ENCODE results near the gene CAMSAP3. TPM values are rescaled to one million over a fixed set of nuclear protein-coding genes. Genes with fewer than 3 reads are reported as not detected.

The CAMSAP3 gene
- total RNA-seq, 1 experiment from 2014 or later = 16.6 TPM

GRCh38 chr19:7644550-7644877 lies 48.9 kb downstream of the CAMSAP3 start:
- Histone ChIP-seq H4K20me1 (ENCODE audit: low read length) (no peaks in the 10 kb centered on the region), H3K4me3 (ENCODE audit: low read length) (no peak overlapping the region), H3K9me3 (ENCODE audit: low read length) (no peaks in the 10 kb centered on the region), H3K4me2 (ENCODE audit: low read length) (no peak overlapping the region), H3K4me1 (ENCODE audit: insufficient read depth, low read length) (no peaks in the 10 kb centered on the region), H3K36me3 (ENCODE audit: low read depth, low read length) (peaks cover 7% of the 10 kb centered on the region; the same call in 1 of the 2 replicates), H3K9ac (ENCODE audit: low read length) (no peak overlapping the region), H3K27me3 (ENCODE audit: low read length) (no peaks in the 10 kb centered on the region), H3K79me2 (ENCODE audit: low read length) (peaks cover under 1% of the 10 kb centered on the region; the same call in 1 of the 2 replicates), H2AFZ (ENCODE audit: low read length) (no peak overlapping the region), H3K9me2 (replicated peaks; ENCODE audit: low read length) (no peaks in the 10 kb centered on the region), H3K27ac (ENCODE audit: low read length) (no peak overlapping the region), H3F3A (ENCODE audit: low read length, unreplicated experiment) (no peaks in the 10 kb centered on the region)
- CTCF ChIA-PET = no interaction called here
- POLR2A ChIA-PET (ENCODE audit: unreplicated experiment) = no interaction called here
- DNase-seq (no peak), ATAC-seq (no peak)
- TF ChIP-seq EZH2 (IDR thresholded peaks at IDR 0.05; ENCODE audit: low read length, unreplicated experiment) (no peak), EZH2phosphoT487 (IDR thresholded peaks at IDR 0.05; ENCODE audit: borderline replicate concordance, low read length) (no peak), CTCF (conservative IDR thresholded peaks at IDR 0.05; ENCODE audit: low read depth, low read length) (no peak)
- intact Hi-C loops (cut with micrococcal nuclease) = no loop called here
- no TSS peak for BruUV-seq (replicated peaks)

GRCh38 chr19:7645163-7645562 lies 49.5 kb downstream of the CAMSAP3 start:
- Histone ChIP-seq H3K27me3 (ENCODE audit: low read length) (no peaks in the 10 kb centered on the region), H3F3A (ENCODE audit: low read length, unreplicated experiment) (no peaks in the 10 kb centered on the region), H3K4me2 (ENCODE audit: low read length) (no peak overlapping the region), H2AFZ (ENCODE audit: low read length) (no peak overlapping the region), H3K4me1 (ENCODE audit: insufficient read depth, low read length) (no peaks in the 10 kb centered on the region), H3K36me3 (ENCODE audit: low read depth, low read length) (peaks cover 7% of the 10 kb centered on the region; the same call in 1 of the 2 replicates), H4K20me1 (ENCODE audit: low read length) (no peaks in the 10 kb centered on the region), H3K9me2 (replicated peaks; ENCODE audit: low read length) (no peaks in the 10 kb centered on the region), H3K79me2 (ENCODE audit: low read length) (no peaks in the 10 kb centered on the region), H3K9ac (ENCODE audit: low read length) (no peak overlapping the region), H3K27ac (ENCODE audit: low read length) (no peak overlapping the region), H3K4me3 (ENCODE audit: low read length) (no peak overlapping the region), H3K9me3 (ENCODE audit: low read length) (no peaks in the 10 kb centered on the region)
- CTCF ChIA-PET = interaction anchor here (0.7 kb wide), 1 partner anchor 36 kb away, joined by 3 read pairs; the partner anchor contains the start of gene TRAPPC5
- DNase-seq (no peak), ATAC-seq (no peak)
- POLR2A ChIA-PET (ENCODE audit: unreplicated experiment) = no interaction called here
- intact Hi-C loops (cut with micrococcal nuclease) = no loop called here
- TF ChIP-seq EZH2 (IDR thresholded peaks at IDR 0.05; ENCODE audit: low read length, unreplicated experiment) (no peak), CTCF (conservative IDR thresholded peaks at IDR 0.05; ENCODE audit: low read depth, low read length) (no peak)
- no TSS peak for BruUV-seq (replicated peaks)

- Histone ChIP-seq H4K20me1 (ENCODE audit: low read length) (no peaks in the 10 kb centered on the region), H2AFZ (ENCODE audit: low read length) (no peak overlapping the region), H3K79me2 (ENCODE audit: low read length) (no peaks in the 10 kb centered on the region), H3K4me2 (ENCODE audit: low read length) (no peak overlapping the region), H3K27me3 (ENCODE audit: low read length) (no peaks in the 10 kb centered on the region), H3K27ac (ENCODE audit: low read length) (no peak overlapping the region), H3K4me1 (ENCODE audit: insufficient read depth, low read length) (no peaks in the 10 kb centered on the region), H3F3A (ENCODE audit: low read length, unreplicated experiment) (no peaks in the 10 kb centered on the region), H3K9me3 (ENCODE audit: low read length) (no peaks in the 10 kb centered on the region), H3K36me3 (ENCODE audit: low read depth, low read length) (peaks cover 7% of the 10 kb centered on the region; the same call in 1 of the 2 replicates), H3K4me3 (ENCODE audit: low read length) (no peak overlapping the region), H3K9me2 (replicated peaks; ENCODE audit: low read length) (no peaks in the 10 kb centered on the region), H3K9ac (ENCODE audit: low read length) (no peak overlapping the region)
- ChIA-PET POLR2A (ENCODE audit: unreplicated experiment) (no interaction called here), CTCF (no interaction called here)
- no peak for TF ChIP-seq EZH2 (IDR thresholded peaks at IDR 0.05; ENCODE audit: low read length, unreplicated experiment)
- intact Hi-C loops (cut with micrococcal nuclease) = no loop called here
- BruUV-seq (replicated peaks) = no TSS peak
- DNase-seq (no peak), ATAC-seq (no peak)
These were observed 50.2 kb downstream of the CAMSAP3 start for GRCh38 chr19:7645656-7646425.
